OCI-LY1 (cell line): ENCODE measurements around the gene KAT2B.

Experiments
- CTCF ChIP-seq: fragments of 200-600 bp; sonication (generic), shearing (Covaris generic); IDR thresholded peaks from 2 replicates; pipeline ENCODE4 v1.5.1; 2017; ENCODE audit warnings: mild to moderate bottlenecking, antibody characterized with exemption, low read length, moderate library complexity, mixed read lengths
- EZH2 ChIP-seq: fragments of 200-600 bp; sonication (generic), shearing (Covaris generic); IDR thresholded peaks from 2 replicates; pipeline ENCODE4 v1.8.0; 2017; ENCODE audit warnings: borderline replicate concordance, mixed run types, mild to moderate bottlenecking, antibody characterized with exemption, low read length, moderate library complexity, mixed read lengths

DNA sequence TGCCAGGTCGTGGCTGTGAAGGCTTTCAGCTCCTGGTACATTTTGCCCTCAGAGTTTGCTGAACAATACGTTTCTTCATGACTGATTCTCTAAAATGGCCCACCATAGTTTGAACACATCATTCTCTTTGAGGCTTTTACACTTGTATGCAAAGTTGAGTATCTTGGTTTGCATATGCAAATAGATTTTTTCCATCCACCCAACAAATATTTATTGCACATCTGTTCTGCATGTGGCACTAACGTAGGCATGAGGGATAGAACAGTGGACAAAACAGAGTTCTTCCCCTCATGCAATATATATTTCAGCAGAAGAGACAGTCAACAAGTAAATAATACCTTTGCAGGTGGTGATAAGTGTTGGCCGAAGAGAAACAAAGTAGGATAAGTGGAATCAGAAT lies 55.2 kb downstream of the KAT2B start:
- TF ChIP-seq CTCF = no peak
- no peak for TF ChIP-seq EZH2
